Kidney (tissue), 14 donors: ENCODE measurements around the gene MIA. TPM values are rescaled to one million over a fixed set of nuclear protein-coding genes. Genes with fewer than 3 reads are reported as not detected.
"Not testable (repeated sequence)": the region's sequence is repeated elsewhere in the genome, so short reads cannot be mapped to it uniquely, and the experiment has no call there.

Source experiments
- DNase-seq, 5 donors: peaks; one replicate each; pipeline ENCODE4 v3.0.0-alpha.2; 2013 to 2020
- FAIRE-seq: peaks from 2 replicates; lab custom pipeline; 2012; peaks lifted over from hg19 to GRCh38; lab: Jason Lieb, UNC
- H3K27ac ChIP-seq, 2 donors: one replicate each; pipeline ENCODE4 v1.7.0; 2013; ENCODE audit warnings: low read depth in 2 of 2, low read length in 2 of 2, inconsistent platforms in 1 of 2
- H3K27me3 ChIP-seq: one replicate; pipeline ENCODE4 v1.7.1; 2013; ENCODE audit warnings: low read length, inconsistent platforms; ENCODE audit not compliant: control insufficient read depth, insufficient read depth
- H3K36me3 ChIP-seq, 3 donors: one replicate each; pipeline versions ENCODE4 v1.7.0 to v1.7.1; 2013; ENCODE audit warnings: low read length in 3 of 3, control low read depth in 1 of 3, inconsistent platforms in 1 of 3; ENCODE audit not compliant: insufficient read depth in 3 of 3, control insufficient read depth in 2 of 3
- H3K4me1 ChIP-seq, 3 donors: one replicate each; pipeline versions ENCODE4 v1.7.0 to v1.7.1; 2013; ENCODE audit warnings: low read length in 3 of 3, inconsistent platforms in 1 of 3, low read depth in 1 of 3; ENCODE audit not compliant: control insufficient read depth in 2 of 3, insufficient read depth in 2 of 3
- H3K4me3 ChIP-seq, 3 donors: one replicate each; pipeline versions ENCODE4 v1.7.0 to v1.8.1; 2013; ENCODE audit warnings: low read length in 3 of 3, control low read depth in 1 of 3, inconsistent platforms in 1 of 3
- H3K9ac ChIP-seq, 3 donors: one replicate each; pipeline versions ENCODE4 v1.7.0 to v1.7.1; 2013; ENCODE audit warnings: low read length in 3 of 3, control low read depth in 1 of 3, inconsistent platforms in 1 of 3
- H3K9me3 ChIP-seq, 3 donors: one replicate each; pipeline versions ENCODE4 v1.7.0 to v1.7.1; 2013; ENCODE audit warnings: low read length in 3 of 3, control low read depth in 1 of 3, inconsistent platforms in 1 of 3; ENCODE audit not compliant: control insufficient read depth in 2 of 3, insufficient read depth in 1 of 3
- intact Hi-C: fragments of 100-400 bp; cut with DNase I; formaldehyde crosslinking; loops from one replicate; pipeline ENCODE4 v1.11.1; 2022
- polyA plus RNA-seq: library from polyadenylated mRNA; stranded (reverse); fragments of 350-450 nt; fragmentation: Illumina TruSeq; extraction: RNeasy Lipid Tissue Mini Kit (QIAGEN cat#74804); gene quantifications from one replicate; pipeline ENCODE4 v1.2.3, GENCODE V29; 2014; ENCODE audit warnings: low read depth, low replicate concordance; ENCODE audit not compliant: insufficient read depth
- total RNA-seq: library from RNA; stranded (reverse); fragmentation: NEBNext Ultra II Directional; extraction: Animal tissue kit (Norgen Biotek cat#: 25700); gene quantifications from one replicate; pipeline ENCODE4 v1.2.1, GENCODE V29; 2021
- TF ChIP-seq, protein P1 (sequence below): IDR thresholded peaks from 3 replicates; pipeline ENCODE4 v1.5.1; 2012; ENCODE audit warnings: mild to moderate bottlenecking, moderate library complexity, borderline replicate concordance; ENCODE audit not compliant: insufficient read depth; ENCODE audit errors: extremely low read depth
- donor health status: control.
- donor health status: control.
- donor health status: control.
- donor health status: control.
- donor health status: control.
- donor health status: DM: yes; HTN: yes; CAD: no.
- donor health status: Normal renal cell carcinoma (clear cell type).

The MIA gene
- total and polyA plus RNA-seq, 2 donors from 2014 or later: 6.5 TPM; not detected in 1

DNA sequence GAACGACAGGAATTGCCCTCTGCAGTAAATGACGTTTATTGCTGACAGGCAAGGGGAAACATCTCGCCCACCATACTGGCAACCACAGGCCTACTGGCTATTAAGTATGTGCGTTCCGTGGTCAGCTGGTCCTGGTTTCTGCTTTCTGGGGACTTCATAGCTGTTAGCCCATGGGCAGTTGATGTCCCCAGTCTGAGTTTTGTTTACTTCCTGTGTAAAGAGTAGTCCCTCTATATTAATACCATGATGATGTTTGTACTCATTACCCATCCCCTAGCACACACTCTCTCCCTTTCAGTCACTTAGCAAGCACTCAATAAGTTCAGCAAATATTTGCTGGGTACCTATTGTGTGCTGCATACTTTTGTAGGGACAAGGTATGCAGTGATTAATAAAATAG is 6.5 kb upstream of the MIA start:
- Histone ChIP-seq H3K36me3 (peaks cover 2 to 21% (median 20%) of the 10 kb centered on the region in 3 donors), H3K9ac (no peak overlapping the region), H3K9me3 (no peaks in the 10 kb centered on the region), H3K4me3 (no peak overlapping the region), H3K27me3 (no peaks in the 10 kb centered on the region), H3K27ac (no peak overlapping the region), H3K4me1 (no peaks in the 10 kb centered on the region)
- no peak for FAIRE-seq
- intact Hi-C loops: no loop called here
- DNase-seq: no peak
- TF ChIP-seq, protein P1, sequence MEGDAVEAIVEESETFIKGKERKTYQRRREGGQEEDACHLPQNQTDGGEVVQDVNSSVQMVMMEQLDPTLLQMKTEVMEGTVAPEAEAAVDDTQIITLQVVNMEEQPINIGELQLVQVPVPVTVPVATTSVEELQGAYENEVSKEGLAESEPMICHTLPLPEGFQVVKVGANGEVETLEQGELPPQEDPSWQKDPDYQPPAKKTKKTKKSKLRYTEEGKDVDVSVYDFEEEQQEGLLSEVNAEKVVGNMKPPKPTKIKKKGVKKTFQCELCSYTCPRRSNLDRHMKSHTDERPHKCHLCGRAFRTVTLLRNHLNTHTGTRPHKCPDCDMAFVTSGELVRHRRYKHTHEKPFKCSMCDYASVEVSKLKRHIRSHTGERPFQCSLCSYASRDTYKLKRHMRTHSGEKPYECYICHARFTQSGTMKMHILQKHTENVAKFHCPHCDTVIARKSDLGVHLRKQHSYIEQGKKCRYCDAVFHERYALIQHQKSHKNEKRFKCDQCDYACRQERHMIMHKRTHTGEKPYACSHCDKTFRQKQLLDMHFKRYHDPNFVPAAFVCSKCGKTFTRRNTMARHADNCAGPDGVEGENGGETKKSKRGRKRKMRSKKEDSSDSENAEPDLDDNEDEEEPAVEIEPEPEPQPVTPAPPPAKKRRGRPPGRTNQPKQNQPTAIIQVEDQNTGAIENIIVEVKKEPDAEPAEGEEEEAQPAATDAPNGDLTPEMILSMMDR: no peak

DNA sequence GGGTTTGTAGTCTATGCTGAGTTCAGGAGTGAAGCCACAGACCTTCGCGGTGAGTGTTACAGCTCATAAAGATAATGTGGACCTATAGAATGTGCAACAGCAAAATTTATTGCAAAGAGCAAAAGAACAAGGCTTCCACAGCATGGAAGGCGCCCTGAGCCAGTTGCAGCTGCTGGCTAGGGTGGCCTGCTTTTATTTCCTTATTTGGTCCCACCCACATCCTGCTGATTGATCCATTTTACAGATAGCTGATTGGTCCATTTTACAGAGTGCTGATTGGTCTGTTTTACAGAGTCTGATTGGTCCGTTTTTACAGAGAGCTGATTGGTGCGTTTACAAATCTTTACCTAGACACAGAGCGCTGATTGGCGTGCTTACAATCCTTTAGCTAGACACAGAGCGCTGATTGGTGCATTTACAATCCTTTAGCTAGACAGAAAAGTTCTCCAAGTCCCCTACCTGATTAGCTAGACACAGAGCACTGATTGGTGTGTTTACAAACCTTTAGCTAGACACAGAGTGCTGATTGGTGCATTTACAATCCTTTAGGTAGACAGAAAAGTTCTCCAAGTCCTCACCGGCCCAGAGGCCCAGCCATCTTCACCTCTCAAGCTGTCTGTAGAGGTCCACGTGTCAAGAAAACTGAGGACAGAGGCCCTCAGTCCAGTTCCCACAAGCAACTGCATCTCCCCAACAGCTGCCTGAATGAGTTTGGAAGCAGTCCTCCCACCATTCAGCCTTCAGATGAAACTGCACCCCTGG is 4.0 kb upstream of the MIA start:
- H3K4me1 ChIP-seq, H3K27ac ChIP-seq, H3K9me3 ChIP-seq, DNase-seq, H3K4me3 ChIP-seq, H3K36me3 ChIP-seq, H3K27me3 ChIP-seq, H3K9ac ChIP-seq, FAIRE-seq, intact Hi-C loops: not testable (repeated sequence)

DNA sequence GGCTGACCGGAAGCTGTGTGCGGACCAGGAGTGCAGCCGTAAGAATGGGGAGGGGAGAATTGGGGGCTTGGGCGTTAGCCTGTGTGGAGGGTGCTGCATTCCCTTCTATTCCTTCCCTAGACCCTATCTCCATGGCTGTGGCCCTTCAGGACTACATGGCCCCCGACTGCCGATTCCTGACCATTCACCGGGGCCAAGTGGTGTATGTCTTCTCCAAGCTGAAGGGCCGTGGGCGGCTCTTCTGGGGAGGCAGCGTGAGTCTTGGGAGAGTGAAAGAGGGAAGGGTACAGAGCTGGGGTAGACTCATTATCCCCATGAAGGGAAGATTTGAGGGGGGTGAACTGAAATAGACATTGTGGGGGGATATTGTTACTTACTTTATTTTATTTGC is 306 bp downstream of the MIA start:
- TF ChIP-seq, protein P1: no peak
- Histone ChIP-seq H3K27ac (no peak overlapping the region), H3K4me1 (peaks cover 0 to 10% (median 10%) of the 10 kb centered on the region in 3 donors), H3K36me3 (no peaks in the 10 kb centered on the region), H3K4me3 (no peak overlapping the region), H3K9me3 (no peaks in the 10 kb centered on the region), H3K9ac (no peak overlapping the region), H3K27me3 (no peaks in the 10 kb centered on the region)
- intact Hi-C loops: no loop called here
- DNase-seq (no peak), FAIRE-seq (no peak)

DNA sequence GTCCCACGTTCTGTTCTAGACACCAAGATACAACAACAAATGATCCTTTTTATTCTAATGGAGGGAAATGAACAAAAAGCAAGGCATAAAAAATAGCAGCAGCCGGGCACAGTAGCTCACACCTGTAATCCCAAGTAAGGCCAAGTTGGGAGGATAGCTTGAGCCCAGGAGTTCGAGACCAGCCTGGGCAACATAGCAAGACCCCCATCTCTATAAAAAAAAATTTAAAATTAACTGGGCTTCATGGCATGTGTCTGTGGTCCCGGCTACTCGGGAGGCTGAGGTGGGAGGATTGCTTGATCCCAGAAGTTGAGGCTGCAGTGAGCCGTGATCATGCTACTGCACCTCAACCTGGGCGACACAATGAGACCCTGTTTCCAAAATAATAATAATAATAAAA is 1.0 kb downstream of the MIA start:
- Histone ChIP-seq H3K36me3 (no peaks in the 10 kb centered on the region), H3K4me1 (peaks cover 0 to 10% (median 10%) of the 10 kb centered on the region in 3 donors), H3K4me3 (no peak overlapping the region), H3K9me3 (no peaks in the 10 kb centered on the region), H3K27me3 (no peaks in the 10 kb centered on the region), H3K9ac (no peak overlapping the region), H3K27ac (no peak overlapping the region)
- FAIRE-seq (no peak), DNase-seq (no peak)
- TF ChIP-seq, protein P1: no peak
- intact Hi-C loops: no loop called here
